A204.1 (cell line): ENCODE results near the gene HDAC2.
A peak's percentile ranks its signal among the peaks of the same experiment; 100 is the strongest.

Source experiments
- FAIRE-seq: peaks from 2 replicates; lab custom pipeline; 2012; peaks lifted over from hg19 to GRCh38; lab: Jason Lieb, UNC

Gene HDAC2

GRCh38 chr6:113909224-113909856, 61.6 kb downstream of the HDAC2 start:
- FAIRE-seq, result peak; percentile 76

- FAIRE-seq, result no peak
Observed at GRCh38 chr6:113908801-113909200, 62.1 kb downstream of the HDAC2 start.

GRCh38 chr6:113907102-113907815, 63.7 kb downstream of the HDAC2 start:
- no peak for FAIRE-seq

GRCh38 chr6:113903666-113904330, 67.2 kb downstream of the HDAC2 start:
- FAIRE-seq, result no peak

DNA sequence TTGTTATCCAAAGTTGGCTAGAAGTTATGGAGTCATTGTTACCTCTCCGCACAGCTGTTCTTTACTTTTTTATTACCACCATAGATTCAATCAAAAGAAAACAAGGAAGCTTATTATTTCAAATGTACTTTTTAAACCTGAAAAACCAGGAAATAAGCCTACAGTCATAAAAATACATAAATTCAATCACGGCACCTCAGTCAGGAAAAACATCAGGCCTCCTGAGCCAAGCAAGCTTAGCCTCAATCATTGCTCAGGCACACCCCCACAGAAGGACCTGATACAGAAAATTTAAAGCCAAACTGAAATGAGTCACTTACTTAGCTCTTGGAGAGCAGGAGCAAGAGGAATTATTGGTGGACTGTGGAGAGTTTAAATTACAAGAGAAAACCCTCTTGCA, 69.5 kb downstream of the HDAC2 start:
- no peak for FAIRE-seq

GRCh38 chr6:113894712-113895674, 76.0 kb downstream of the HDAC2 start:
- FAIRE-seq, result no peak

- no peak for FAIRE-seq
Observed at GRCh38 chr6:113893866-113894265, 77.1 kb downstream of the HDAC2 start.

GRCh38 chr6:113893451-113893850, 77.5 kb downstream of the HDAC2 start:
- no peak for FAIRE-seq

GRCh38 chr6:113888956-113889630, 81.9 kb downstream of the HDAC2 start:
- no peak for FAIRE-seq

- no peak for FAIRE-seq
Observed at GRCh38 chr6:113888493-113888892, 82.5 kb downstream of the HDAC2 start.

DNA sequence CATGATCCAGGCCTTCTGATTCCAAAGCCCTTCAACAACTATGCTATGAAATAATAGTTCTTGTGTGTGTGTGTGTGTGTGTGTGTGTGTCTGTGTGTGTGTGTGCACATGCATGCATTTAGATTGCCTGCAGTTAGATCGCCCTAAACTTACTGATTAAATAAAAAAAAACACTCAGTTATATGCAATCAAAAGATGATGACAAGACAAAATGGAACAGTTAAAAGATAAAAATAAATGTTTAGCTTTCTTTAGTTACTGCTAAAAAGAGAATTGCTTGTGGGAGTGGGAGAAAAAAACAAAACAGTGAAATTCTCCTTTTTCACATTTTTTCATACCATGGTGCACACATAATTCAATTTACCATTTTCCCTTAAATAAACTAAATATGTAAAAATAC, 84.4 kb downstream of the HDAC2 start:
- FAIRE-seq, result no peak

- FAIRE-seq, result no peak
Observed at GRCh38 chr6:113884011-113884410, 86.9 kb downstream of the HDAC2 start.
